ENCODE measurements around the gene TNFAIP8. TPM values are rescaled to one million over a fixed set of nuclear protein-coding genes. Genes with fewer than 3 reads are reported as not detected.
"Not testable (repeated sequence)": the region's sequence is repeated elsewhere in the genome, so short reads cannot be mapped to it uniquely, and the experiment has no call there.

TNFAIP8 gene
- polyA plus RNA-seq, 4 donors, result 22.8 to 39.1 (median 32.1) TPM

DNA sequence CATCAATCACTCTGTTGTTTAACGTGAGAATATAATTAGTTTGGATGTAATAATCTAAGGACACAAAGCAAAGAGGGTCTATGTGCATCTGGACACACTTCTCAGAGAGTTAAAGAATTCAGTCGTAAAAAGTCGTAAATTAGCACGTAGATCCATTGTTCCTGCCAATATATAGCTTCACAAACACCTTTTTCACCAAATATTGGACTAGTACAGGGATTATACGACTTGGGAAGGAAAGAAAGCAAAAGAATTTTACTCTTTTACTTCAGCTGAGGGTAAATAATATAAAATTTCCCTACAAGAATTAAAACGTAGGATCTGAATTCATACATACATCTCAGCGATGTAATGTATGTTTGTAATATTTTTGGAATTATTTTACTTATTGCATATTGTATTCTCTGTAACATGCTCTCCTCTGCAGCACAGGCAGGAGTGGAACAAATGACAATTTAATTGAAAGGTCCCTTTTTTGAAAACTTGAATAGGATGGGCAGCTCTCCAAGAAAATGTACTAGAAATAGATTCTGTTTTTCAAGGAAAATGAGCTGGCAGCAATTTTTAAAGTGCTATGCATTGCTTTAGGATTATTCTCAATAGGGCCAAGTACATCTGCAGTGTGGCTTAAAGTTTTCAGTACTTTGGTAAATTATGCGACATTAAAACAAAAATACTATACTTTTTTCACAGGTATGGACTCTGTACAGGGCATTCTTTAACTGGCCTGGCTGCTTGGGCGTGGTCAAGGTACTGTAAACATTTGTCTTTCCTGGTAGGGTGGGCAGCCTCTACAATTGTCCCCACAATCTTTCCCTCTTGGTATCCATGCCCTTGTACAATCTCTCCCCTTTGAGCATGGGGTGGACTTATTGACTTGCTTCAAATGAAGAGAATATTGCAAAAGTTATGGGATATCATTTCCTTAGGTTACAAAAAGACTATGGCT is 56.7 kb downstream of the TNFAIP8 start:
- DNase-seq (ENCODE audit: low read depth in 4 of 4, low spot score in 3 of 4), result no peak

DNA sequence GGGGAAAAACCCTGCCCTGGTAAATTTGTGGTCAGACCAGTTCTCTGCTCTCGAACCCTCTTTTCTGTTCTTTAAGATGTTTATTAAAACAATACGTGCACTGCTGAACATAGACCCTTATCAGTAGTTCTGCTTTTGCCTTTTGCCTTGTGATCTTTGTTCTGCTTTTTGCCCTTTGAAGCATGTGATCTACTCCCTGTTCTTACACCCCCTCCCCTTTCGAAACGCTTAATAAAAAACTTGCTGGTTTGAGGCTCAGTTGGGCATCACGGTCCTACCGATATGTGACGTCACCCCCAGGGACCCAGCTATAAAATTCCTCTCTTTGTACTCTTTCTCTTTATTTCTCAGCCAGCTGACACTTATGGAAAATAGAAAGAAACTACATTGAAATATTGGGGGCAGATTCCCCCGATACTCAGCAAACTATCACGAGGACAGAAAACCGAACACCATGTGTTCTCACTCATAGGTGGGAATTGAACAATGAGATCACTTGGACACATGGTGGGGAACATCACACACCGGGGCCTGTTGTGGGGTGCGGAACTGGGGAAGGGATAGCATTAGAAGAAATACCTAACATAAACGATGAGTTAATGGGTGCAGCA is 58.4 kb downstream of the TNFAIP8 start:
- DNase-seq (ENCODE audit: low read depth in 4 of 4, low spot score in 3 of 4), result not testable (repeated sequence)

DNA sequence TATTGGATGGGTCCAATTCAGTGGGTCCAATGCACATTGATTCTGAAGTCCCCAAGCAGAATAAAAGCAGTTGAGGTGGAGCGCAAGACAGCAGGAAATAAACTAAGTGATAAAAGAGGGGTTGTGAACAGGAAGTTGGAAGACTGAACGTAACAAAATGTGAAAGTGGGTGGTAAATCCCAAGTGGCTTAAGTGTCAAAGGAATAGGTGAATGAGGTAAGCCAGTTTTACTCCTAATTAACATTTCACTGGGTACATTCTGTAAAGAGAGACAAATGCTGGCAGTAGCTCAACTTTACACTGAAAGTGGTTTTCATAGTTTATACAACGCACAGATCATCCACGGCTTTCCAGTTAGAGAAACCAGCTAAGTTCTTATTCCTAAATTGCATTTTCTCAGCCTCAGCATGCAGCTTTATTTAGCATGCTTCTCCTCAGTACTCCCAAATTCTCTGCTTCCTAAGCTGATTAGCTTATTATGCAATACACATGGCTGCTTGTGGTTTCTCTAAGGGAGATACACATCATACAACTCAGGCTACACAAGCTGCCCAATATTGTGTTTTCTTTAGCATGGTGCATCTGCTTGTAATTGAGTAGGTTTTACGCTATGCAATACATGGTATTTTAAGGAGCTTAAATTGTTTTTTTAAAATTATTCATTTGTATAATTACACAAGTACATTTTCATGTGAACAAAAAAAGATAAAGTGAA is 62.2 kb downstream of the TNFAIP8 start:
- DNase-seq (ENCODE audit: low read depth in 4 of 4, low spot score in 3 of 4), result no peak

DNA sequence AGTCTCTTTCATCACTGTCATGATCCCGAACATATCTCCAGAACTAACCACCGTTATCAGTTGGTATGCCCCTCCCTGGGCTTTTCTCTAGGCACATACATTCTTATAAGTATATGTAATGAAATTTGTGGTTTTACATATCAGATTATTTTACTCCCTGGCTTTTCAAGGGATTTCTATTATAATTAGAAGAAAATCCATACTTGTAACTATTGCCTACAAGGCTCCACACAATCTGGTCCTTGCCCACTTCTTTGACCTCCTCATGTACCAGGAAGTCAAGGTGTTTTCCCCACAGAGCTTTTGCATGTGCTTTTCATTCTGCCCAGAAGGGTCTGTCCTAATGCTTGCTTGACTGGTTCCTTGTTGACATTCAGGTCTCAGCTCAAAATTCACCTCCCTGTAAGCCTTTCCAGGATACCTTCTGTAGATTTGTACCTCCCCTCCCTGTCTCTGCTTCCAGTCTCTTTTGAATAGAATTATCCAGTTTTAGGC is 62.8 kb downstream of the TNFAIP8 start:
- DNase-seq (ENCODE audit: low read depth in 4 of 4, low spot score in 3 of 4), result no peak

DNA sequence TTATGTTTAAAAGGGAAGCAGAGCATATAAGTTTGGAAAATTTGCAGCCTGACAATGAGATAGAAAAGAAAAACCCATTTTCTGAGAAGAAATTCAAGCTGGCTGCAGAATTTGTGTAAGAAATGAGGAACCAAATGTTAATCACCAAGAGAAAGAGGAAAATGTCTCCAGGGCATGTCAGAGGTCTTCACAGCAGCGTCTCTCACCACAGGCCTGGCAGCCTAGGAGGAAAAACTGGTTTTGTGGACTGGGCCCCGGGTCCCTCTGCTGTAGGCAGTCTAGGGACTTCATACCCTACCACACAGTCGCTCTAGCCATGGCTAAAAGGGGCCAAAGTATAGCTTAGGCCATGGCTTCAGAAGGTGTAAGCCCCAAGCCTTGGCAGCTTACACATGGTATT is 64.3 kb downstream of the TNFAIP8 start:
- no peak for DNase-seq (ENCODE audit: low read depth in 4 of 4, low spot score in 3 of 4)

DNA sequence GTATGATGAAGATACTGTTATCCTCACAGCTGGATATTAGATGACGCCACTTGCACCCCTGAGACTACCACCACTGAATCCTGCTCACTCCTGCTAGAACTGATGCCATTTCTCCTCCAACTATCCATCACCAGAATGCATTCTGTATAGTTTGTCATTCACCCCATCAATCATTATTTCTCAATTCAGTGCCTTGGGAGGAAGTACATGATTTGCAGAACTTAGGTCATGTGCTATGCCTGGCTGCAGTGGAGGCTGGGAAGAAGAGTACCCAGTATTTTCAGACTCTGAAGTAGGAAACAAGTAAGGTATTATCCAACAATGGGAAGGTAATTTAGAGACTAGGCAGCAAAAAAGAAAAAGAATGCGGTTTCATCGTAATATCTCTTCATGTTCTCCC is 70.2 kb downstream of the TNFAIP8 start:
- no peak for DNase-seq (ENCODE audit: low read depth in 4 of 4, low spot score in 3 of 4)

DNA sequence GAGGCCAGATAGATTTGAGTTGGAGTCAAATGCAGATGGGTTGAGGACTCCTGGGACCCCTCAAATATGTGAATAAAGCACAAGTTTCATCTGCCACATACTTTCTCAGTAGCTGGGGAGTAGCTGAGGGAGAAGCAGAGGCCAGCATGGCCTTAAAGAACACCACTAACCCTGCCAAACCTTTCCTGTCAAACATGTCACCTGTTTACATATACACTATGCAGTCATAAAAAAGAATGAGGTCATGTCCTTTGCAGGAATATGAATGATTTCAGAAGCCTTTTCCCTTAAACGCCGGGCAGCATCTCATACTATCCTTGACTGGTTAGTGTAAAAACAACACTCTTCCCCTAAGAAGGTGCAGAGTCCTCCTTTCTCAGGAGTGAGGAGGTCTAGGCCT is 71.2 kb downstream of the TNFAIP8 start:
- no peak for DNase-seq (ENCODE audit: low read depth in 4 of 4, low spot score in 3 of 4)

DNA sequence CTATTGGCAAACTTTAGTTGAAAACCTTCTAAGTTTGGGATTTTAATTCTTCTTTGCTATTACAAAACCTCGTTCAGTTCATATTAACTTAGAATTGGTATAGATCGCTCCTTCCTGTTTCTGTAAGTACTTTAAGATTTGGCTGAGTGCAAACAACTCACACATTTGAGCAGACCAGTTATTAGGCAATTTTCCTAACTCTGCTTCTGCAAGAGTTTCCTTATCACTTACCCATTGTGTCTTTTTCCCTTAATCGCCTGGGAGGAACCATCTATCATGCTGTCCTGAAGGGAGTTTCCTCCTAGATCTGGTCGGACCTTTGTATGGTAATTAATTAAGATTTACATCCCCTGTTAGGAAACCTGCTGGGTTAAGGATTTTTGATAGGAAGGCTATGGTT is 71.8 kb downstream of the TNFAIP8 start:
- not testable (repeated sequence) for DNase-seq (ENCODE audit: low read depth in 4 of 4, low spot score in 3 of 4)

DNA sequence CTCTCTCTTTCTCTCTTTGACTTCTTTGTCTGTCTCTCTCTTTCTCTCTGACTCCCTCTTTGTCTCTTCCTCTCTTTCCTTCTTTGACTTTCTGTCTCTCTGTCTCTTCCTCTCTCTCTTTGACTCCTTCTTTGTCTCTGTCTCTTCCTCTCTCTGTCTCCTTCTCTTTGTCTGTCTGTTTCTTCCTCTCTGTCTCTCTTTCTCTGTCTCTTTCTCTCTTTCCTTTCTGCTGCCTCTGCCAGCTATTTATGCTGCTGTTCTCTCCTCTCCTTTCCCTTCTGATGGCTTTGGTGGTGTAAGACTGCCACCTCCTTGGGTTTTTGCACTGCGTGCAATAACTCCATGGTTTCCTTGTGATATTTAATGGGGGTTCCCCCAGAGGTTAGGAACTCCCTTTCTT is 72.3 kb downstream of the TNFAIP8 start:
- not testable (repeated sequence) for DNase-seq (ENCODE audit: low read depth in 4 of 4, low spot score in 3 of 4)

DNA sequence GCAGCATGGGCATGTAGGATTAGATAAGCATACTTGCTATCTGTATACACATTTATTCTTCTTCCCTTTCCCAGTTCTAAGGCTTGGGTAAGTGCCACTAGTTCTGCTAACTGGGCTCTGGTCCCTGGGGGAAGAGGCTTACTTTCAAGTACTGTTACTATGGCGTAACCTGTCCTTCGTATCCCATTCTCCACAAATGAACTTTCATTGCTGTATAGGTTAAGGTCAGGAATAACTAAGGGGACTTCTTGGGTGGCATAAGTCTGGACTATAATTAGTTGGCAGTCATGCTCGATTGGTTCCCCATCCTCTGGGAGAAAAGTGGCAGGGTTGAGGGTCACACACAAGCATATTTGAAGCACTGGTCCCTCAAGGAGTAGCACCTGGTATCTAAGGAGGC is 72.8 kb downstream of the TNFAIP8 start:
- not testable (repeated sequence) for DNase-seq (ENCODE audit: low read depth in 4 of 4, low spot score in 3 of 4)

DNA sequence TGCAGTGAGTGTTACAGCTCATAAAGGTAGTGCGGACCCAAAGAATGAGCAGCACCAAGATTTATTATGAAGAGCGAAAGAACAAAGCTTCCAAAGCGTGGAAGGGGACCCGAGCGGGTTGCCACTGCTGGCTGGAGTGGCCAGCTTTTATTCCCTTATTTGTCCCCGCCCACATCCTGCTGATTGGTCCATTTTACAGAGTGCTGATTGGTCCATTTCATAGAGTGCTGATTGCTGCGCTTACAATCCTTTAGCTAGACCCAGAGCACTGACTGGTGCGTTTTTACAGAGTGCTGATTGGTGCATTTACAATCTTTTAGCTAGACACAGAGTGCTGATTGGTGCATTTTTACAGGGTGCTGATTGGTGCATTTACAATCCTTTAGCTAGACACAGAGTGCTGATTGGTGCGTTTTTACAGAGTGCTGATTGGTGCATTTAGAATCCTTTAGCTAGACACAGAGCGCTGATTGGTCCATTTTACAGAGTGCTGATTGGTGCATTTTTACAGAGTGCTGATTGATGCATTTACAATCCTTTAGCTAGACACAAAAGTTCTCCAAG is 76.9 kb downstream of the TNFAIP8 start:
- not testable (repeated sequence) for DNase-seq (ENCODE audit: low read depth in 4 of 4, low spot score in 3 of 4)

DNA sequence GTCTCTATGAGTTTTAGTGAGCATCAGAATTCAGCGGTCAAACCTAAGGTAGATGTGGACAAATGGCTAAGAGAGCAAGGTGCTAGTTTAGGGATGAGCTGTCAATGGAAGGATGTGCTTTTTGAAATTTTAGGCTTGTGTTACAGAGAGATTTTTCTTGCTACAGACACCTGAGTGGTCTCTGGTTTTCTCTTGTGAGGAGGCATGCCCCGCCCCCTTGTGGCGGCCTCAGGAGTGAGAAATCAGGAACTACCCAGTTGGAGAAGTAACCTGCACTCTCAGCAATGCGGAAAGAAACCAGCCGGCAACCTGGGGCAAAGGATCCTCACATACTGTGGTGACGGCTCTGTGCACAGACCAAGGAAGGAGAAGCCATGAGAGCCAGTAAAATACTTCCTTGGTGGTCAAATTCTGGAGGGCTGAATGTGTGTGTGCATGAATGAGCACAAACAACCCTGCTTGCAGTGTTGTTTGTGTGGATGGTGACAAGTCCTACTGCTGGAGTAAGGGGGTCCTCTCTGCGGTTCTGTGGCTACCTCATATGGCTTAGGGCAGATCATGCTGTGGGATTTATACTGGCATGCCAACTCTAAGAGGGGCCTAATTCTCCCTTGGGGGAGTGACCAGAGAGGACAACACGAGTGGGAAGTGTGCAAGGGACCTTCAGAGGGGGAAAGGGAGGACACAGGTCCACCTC is 79.8 kb downstream of the TNFAIP8 start:
- DNase-seq (ENCODE audit: low read depth in 4 of 4, low spot score in 3 of 4), result peak in 1 of 4 donors; percentile 35

DNA sequence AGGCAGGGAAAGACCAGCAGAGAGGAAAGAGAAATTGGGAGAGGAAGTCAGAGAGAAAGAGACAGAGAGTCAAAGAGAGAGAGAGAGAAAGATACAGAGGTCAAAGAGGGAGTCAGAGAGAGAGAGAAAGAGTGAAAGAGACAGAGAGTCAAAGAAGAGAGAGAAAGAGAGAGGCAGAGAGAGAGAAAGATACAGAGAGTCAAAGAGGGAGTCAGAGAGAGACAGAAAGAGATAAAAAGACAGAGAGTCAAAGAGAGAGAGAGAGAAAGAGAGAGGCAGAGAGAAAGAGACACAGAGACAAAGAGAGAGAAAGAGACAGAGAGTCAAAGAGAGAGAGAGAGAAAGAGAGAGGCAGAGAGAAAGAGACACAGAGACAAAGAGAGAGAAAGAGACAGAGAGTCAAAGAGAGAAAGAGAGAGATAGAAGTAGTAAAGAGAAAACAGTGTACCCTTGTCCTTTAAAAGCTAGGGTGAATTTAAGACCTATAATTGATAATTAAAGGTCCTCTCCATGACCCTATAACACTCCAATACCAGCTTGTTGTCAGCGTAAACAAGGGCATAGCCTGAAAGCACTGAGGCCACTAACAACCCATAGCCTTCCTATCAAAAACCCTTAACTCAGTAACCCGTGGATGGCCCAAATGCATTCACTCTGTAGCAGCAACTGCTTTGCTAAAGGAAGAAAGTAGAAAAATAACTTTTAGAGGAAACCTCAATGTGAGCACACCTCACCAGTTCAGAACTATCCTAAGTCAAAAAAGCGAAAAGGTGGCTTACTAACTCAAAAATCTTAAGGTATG is 82.2 kb downstream of the TNFAIP8 start:
- DNase-seq (ENCODE audit: low read depth in 4 of 4, low spot score in 3 of 4), result not testable (repeated sequence)

DNA sequence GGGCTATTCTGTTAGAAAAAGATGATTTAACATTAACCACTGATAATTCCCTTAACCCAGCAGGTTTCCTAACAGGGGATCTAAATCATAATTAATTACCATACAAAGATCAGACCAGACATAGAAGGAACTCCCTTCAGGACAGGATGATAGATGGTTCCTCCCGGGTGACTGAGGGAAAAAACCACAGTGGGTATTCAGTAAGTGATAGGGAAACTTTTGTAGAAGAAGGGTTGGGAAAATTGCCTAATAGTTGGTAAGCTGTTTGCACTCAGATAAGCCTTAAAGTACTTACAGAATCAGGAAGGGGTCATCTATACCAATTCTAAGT is 82.7 kb downstream of the TNFAIP8 start:
- DNase-seq (ENCODE audit: low read depth in 4 of 4, low spot score in 3 of 4), result not testable (repeated sequence)

DNA sequence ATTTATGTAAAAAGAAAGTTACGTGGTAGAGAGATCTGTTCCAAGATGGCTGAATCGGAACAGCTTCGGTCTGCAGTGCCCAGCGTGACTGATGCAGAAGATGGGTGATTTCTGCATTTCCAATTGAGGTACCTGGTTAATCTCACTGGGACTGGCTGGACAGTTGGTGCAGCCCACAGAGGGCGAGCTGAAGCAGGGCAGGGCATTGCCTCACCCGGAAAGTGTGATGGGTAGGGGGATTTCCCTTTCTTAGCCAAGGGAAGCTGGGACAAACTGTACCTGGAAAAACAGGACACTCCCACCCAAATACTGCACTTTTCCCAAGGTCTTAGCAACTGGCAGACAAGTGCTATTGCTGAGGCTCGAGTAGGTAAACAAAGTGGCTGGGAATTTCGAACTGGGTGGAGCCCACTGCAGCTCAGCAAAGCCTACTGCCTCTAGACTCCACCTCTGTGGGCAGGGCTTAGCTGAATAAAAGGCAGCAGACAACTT is 83.4 kb downstream of the TNFAIP8 start:
- DNase-seq (ENCODE audit: low read depth in 4 of 4, low spot score in 3 of 4), result no peak

DNA sequence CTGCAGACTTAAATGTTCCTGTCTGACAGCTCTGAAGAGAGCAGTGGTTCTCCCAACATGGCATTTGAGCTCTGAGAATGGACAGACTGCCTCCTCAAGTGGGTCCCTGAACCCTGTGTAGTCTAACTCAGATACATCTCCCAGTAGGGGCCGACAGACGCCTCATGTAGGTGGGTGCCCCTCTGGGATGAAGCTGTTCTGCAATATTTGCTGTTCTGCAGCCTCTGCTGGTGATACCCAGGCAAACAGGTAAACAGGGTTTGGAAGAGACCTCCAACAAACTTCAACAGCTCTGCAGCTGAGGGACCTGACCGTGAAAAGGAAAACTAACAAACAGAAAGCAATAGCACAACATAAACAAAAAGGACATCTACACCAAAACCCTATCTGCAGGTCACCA is 83.8 kb downstream of the TNFAIP8 start:
- not testable (repeated sequence) for DNase-seq (ENCODE audit: low read depth in 4 of 4, low spot score in 3 of 4)

DNA sequence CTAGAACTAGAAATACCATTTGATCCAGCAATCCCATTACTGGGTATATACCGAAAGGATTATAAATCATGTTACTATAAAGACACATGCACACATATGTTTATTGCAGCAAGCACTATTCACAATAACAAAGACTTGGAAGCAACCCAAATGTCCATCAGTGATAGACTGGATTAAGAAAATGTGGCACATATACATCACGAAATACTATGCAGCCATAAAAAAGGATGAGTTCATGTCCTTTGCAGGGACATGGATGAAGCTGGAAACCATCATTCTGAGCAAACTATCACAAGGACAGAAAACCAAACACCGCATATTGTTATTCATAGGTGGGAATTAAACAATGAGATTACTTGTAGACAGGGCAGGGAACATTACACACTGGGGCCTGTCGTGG is 88.8 kb downstream of the TNFAIP8 start:
- DNase-seq (ENCODE audit: low read depth in 4 of 4, low spot score in 3 of 4), result not testable (repeated sequence)

DNA sequence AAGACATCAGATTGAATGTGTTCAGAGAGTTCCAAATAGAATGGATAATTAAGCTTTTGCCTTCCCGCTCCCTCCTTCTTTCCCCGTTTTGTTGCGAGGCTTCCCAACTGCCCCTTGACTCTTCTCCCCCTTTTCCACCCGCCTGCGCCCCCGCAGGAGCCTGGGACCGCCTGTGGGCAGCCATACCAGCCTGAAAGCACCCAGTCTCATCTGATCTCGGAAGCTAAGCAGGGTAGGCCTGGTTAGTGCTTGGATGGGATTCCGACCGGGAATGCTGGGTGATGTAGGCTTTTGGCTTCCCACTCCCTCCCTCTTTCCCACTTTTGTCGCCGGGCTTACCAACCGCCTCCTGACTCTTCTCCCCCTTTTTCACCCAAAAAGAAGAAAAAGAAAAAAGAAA is 89.7 kb downstream of the TNFAIP8 start:
- DNase-seq (ENCODE audit: low read depth in 4 of 4, low spot score in 3 of 4), result no peak
